ENCODE results near the gene SEC14L1.
"Not testable (repeated sequence)": the region's sequence is repeated elsewhere in the genome, so short reads cannot be mapped to it uniquely, and the experiment has no call there.

Gene SEC14L1

DNA sequence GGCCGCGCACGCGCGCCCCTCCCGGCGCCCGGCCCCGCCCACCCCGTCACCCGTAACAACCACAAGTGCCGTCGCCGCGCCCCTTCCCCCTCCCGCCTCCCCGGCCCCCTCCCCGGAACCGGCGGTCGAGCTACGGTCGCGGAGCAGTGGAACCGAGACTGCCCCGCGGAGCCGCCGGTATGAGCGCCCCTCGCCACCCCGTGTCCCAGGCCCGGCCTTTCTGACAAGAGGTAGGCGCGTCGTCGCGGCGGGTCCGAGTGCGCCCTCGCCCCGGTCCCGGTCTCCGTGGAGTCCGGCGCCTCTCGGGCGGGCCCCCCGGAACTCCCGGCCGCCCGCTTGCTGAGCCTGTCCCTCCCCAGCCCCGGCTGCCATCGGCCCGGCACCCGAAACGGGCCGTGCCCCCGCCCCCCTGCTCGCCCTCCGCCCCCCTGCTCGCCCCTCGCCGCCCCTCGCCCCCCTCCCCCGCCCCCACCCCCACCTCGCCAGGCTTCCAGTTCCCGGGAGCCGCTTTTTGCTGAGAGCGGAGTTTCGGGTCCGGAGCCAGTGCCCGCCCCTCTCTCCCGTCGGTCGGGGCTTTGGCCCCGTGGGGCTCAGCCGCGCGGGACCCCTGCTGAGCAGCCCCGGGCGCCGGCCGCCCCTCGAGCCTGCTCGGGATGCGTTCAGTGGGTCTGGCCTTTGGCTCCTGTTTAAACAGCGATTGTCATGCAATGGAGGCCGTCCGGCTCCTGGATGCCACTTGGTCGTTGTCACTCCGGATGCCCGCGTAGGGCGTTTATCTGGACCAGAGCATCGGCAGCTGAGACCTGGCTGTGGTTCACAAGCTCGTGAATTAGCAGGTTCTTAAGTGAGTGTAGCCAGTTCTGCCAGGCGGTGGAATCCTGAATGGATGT, at the start of gene SEC14L1:
Gene SEC14L1 (plus strand): TSS at position 92 of the 890 bp plus-strand sequence. CDS start 2,628 bp downstream, outside the sequence.
- no peak for DNase-seq

GRCh38 chr17:77092025-77092424, 48.7 kb upstream of the SEC14L1 start:
- DNase-seq, result no peak

DNA sequence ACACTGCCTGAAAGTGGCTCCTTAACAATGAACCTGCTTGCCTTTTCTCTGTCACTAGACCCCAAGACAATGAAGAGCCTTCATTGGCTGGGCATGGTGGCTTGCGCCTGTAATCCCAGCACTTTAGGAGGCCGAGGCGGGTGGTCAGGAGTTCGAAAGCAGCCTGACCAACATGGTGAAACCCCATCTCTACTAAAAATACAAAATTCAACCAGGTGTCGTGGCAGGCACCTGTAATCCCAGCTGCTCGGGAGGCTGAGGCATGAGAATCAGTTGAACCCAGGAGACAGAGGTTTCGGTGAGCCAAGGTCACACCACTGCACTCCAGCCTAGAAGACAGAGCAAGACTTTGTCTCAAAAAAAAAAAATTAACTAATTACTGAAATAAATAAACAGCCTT, 45.3 kb upstream of the SEC14L1 start:
- DNase-seq, result no peak

- no peak for DNase-seq
Measured at GRCh38 chr17:77096570-77097214, 44.1 kb upstream of the SEC14L1 start.

DNA sequence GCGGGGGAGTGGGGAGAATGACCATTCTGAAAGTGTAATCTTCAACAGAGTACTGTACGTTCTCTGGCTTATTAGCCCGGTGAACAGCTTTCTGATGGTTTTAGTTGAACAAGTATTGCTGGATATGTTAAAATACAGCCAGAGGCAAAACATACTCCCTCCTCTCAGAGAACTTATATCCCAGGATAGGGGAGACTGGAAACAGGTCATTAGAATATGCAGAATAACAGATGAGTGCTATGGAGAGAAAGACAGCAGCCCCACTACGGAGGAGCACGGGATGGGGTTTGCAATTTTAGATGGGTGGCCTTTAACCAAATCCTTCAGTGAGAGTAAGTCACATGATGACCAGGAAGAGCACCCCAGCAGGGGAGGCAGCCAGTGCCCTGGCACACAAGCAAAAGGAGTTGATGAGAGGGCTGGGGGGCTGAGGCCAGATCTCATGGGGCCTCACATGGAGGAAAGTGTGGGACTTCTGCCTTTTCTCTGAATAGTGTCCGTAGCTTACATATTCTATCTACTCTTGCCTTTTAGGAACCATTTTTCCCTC, 43.1 kb upstream of the SEC14L1 start:
- no peak for DNase-seq

DNA sequence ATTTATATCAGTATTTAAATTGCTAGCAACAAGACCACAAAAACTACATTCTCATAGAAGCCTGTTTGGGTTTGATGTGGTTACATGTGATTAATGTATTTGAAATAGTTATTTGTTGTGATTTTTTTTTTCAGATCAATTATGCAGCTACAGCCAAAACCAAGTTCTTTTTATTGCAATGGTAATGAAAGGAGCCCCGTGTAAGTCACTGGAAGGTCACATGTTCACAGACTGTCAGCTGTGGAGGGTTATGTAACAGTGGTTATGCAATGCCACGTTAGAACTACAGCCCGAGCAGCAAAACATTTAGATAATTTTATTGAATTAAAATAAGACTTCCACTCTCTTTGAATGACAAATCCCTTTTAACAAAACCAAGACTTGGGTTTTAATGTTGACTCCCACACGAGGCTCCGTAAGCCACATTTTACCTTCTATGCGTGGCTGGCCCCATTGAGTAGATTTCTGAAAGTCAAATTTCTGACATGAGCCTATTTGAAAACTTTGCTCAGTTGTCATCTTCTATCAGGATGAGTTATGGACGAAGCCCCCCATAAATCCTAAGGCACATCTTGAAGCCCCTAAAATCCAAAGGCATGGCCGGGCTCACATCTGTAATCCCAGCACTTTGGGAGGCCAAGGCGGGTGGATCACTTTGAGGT, 41.8 kb upstream of the SEC14L1 start:
- DNase-seq, result no peak

DNA sequence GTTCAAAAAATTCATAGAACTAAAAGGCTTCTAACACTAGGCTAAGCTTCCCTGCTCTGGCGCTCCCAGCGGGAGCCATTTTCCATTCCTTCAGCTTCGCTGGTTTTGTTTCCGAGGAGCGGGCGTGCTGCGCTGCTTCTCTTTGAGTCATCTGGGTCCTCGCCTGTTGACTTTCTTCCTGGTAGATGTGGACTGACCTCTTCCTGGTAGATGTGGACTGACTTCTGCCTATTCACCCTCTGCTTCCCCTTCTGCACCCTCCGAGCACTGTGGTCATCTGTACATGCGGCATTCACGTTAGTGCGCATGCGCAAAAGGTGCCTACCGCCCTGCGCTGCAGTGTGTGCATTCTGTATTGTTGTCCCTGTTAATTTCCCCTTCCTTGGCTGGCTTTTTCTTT, 40.8 kb upstream of the SEC14L1 start:
- DNase-seq, result no peak

DNA sequence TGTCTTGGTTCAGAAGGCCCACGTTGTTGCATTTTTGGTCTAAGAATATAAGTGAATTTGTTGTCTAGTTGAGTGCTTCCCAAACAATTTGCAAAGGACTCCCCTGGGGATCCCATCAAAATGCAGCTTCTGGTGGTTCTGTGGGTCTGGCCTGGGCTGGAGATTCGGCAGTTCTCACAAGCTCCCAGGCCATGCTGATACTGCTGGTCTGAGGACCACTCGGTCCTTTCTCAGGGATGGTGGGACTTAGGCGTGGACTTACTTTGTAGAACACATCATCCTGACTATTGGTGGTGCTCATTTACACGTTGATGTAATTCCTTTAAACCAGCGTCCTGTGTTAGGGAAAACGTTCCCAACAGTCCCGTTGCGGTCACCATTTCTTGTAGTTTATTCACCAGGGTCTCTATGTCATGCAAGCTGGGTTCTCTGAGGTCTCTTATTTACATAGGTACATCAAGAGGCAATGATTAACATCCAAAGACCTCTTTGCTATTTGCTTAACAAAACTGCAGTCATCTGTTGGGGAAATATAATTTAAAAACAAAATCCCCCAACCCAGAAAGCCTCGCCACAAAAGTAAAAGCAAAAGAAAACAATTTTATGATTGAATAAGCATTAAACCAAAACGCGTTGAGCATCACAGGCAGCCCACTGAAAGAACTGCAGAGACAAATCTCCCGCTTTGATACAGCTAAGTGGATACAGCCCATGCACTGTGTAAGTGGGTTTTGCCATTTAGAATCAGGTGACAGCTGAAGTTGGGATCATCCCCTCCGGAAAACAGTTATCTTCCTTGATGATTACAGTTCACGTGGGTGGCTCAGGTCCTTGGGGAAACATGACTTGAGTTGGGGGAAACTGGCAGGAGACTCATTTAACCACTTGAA, 39.0 kb upstream of the SEC14L1 start:
- no peak for DNase-seq

DNA sequence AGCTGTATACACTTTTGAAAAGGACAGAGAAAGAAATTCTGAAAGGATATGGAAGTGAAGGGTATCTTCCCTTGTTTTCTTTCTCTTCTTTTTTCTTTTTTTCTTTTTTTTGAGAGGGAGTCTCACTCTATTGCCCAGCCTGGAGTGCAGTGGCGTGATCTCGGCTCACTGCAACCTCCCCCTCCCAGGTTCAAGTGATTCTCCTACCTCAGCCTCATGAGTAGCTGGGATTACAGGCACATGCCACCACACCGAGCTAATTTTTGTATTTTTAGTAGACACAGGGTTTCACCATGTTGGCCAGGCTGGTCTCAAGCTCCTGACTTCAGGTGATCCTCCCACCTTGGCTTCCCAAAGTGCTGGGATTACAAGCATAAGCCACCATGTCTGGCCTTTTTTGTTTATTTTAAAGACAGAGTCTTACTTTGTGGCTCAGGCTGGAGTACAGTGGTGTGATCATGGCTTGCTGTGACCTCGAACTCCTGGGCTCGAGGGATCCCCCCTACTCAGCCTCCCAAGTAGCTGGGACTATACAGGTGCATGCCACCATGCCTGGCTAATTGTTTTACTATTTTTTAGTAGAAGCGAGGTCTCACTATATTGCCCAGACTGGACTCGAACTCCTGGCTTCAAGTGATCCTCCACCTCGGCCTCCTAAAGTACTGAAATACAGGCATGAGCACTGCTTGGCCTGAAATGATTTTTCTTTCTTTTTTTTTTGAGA, 38.2 kb upstream of the SEC14L1 start:
- not testable (repeated sequence) for DNase-seq

DNA sequence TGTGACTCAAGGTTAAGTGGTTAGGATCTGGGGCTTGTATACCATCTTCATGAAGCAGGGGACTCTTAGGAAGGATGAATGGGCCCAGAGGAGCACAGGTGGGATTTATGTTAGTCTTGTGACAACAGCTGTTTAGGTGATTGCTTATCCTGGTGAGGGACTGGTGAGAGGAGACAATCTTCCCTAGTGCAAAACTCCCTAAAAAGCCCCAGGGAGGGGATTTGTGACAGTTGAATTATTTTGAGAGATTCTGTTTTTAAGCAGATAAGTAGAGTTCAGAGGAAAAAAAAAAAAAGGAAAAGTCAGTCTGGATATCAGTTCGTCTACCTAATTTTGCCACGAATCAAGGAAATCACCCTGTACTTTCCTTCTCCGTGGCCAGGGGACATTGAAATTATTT, 35.1 kb upstream of the SEC14L1 start:
- DNase-seq, result no peak

DNA sequence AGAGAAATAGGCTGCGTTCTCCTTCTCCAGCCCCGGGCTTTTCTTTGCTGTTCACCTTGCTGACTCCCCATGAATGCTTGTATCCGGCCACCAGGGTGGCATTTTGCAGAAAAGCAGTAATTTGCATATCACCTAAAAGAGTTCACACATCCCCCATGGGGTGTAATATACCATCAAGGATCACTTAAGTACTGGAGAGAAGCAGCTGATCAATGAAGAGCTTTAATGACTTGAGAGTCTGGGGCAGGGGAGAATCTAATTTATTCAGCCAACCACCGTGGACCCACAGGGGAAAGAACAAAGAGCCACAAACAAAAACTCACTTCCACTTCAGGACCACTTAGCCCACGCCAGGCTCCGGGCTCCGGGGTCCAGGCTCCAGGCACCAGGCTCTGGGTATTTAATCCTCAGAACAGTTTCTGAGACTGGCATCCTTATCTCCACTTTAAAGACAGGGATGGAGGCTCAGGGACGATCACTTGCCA, 33.9 kb upstream of the SEC14L1 start:
- DNase-seq, result no peak

GRCh38 chr17:77107506-77108433, 33.0 kb upstream of the SEC14L1 start:
- DNase-seq, result no peak

DNA sequence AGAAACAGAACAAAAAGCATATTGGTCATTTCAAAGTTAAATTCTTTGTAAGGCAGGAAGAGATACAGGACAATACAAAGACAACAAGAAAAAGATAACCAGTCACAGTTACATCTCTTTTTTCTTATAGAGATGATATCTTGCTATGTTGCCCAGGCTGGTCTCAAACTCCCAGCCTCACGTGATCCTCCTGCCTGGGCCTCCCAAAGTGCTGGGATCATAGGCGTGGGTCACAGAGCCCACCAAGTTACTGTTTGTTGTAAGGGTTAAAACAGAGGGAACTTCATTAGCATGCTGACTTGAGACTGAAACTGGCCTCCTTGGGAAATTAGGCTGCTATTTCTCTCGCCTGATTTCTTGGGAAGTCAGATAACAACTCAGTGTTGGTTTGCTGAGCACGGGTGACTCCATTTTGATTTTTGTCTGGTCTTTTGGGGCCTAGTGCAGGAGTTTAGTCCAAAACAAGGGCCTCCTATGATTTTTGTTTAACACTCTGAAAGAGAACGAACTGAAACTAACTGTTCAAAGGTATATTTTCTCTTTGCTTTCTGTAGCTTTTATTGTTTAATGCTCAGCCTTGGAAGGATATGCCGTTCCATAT, 31.5 kb upstream of the SEC14L1 start:
- DNase-seq, result no peak

DNA sequence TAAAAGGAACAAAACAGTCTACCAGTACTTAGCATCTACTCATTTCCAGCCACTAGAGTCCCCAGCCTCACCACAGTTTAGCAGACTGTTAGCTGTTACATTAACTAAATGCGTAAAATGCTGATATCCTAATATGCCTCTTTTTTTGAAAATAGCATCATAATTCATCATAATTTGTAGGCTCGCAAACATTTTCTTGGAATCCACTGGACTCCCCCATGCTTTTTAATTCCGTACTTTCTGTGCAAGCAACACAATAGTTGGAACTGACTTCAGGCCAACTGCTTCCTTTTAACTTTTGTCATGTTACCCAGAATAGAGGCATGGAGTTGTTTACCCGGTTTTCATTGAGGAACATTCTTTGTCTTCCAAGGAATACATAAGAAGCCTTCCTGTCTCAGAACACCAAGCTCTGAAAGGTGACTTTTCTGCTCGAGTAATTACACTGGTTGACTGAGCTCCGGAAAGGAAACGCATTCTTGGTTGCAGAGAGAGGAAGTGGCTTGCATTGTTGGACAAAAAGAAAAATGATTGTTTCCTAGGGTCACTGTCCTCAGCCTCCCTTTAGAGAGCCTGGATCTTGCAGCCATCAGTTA, 30.9 kb upstream of the SEC14L1 start:
- no peak for DNase-seq

GRCh38 chr17:77111165-77111933, 29.4 kb upstream of the SEC14L1 start:
- DNase-seq, result not testable (repeated sequence)

GRCh38 chr17:77111934-77112296, 28.9 kb upstream of the SEC14L1 start:
- DNase-seq, result no peak

- no peak for DNase-seq
Measured at GRCh38 chr17:77115510-77115909, 25.3 kb upstream of the SEC14L1 start.

DNA sequence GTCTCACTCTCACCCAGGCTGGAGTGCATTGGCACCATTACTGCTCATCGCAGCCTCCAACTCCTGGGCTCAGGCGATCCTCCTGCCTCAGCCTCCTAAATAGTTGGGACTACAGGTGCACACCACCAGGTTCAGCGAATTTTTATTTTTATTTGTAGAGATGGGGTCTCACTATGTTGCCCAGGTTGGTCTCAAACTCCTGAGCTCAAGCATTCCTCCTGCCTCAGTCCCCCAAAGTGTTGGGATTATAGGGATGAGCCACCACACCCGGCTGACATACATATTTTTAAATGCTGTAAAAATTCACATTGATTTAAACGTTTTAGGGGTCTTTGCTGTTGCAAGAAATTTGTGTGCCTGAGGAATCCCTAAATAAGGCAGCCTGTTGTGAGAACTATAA, 24.8 kb upstream of the SEC14L1 start:
- DNase-seq, result no peak

- no peak for DNase-seq
Measured at GRCh38 chr17:77116371-77116860, 24.4 kb upstream of the SEC14L1 start.
